ENCODE data around the gene TPGS1.

DNA sequence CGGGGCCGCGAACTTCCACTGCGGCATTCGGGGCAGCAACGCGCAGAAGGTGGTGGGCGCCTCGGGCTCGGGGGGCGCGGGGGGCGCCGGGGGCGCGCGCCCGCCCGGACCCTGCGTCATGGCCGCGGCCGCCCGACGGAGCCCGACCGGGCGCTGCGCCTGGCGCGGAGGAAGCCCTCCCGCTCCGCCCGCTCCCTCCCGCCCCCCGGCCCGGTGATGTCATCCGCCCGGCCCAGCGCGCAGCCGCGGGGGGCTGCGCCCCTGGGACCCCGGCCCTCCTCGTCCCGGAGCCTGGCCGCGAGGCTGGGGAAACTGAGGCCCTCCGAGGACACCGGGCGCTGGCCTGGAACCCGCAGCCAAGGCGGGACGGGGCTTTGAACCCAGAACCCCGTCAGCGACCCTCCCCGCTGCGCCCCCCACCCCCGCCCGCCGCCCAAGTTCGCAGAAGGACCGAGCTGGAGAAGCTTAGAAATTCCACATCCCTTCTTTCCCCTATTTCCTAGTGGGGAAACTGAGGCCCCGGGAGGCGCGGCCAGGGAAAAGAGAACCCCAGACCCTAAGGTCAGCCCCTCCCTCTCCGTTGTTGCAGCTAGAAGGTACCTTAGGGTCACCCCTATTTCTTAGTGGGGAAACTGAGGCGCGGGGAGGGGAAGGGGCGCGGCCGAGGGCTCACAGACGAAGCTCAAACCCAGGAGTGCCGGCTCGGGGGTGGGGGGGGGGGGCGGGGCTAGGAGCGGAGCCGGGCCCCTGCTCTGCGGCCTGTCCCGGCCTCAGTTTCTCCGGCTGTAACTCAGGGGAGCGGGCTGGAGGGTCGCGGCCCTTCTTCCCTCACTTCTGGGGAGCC is 46.2 kb upstream of the TPGS1 start, which contains the start of gene SHC2:
- TF ChIP-seq CTCF (IDR thresholded peaks at IDR 0.05) (no peak), EP300 (IDR thresholded peaks at IDR 0.05) (no peak), POLR2A (IDR thresholded peaks at IDR 0.05) (peak in 1 of 2 donors; percentile 34)
